NB4 (cell line): ENCODE measurements around the gene ZNF629.
"Not testable (repeated sequence)": the region's sequence is repeated elsewhere in the genome, so short reads cannot be mapped to it uniquely, and the experiment has no call there.

ENCODE experiments used
- DNase-seq: peaks from one replicate; pipeline ENCODE4 v3.0.0; 2010; ENCODE audit warnings: low read depth
- H3K4me3 ChIP-seq: one replicate; pipeline ENCODE4 v1.5.1; 2011; ENCODE audit warnings: mild to moderate bottlenecking, low read depth, low read length, moderate library complexity
- MAX ChIP-seq: IDR thresholded peaks from 2 replicates; pipeline ENCODE4 v1.6.1; 2011; ENCODE audit warnings: low read depth, low read length
- MYC ChIP-seq: IDR thresholded peaks from 2 replicates; pipeline ENCODE4 v1.6.1; 2011; ENCODE audit warnings: low read depth, low read length
- POLR2A ChIP-seq: IDR thresholded peaks from 2 replicates; pipeline ENCODE4 v1.6.1; 2011; ENCODE audit warnings: mild to moderate bottlenecking; ENCODE audit not compliant: insufficient read length; ENCODE audit errors: extremely low read depth
- TF ChIP-seq, protein P1 (sequence below): IDR thresholded peaks from one replicate; pipeline ENCODE4 v1.5.1; 2012; ENCODE audit warnings: low read depth, low read length

The ZNF629 gene

GRCh38 chr16:30786936-30787612, at the start of gene ZNF629:
Gene ZNF629 (minus strand): TSS chr16:30787205. CDS start chr16:30784482, 2,723 bp downstream.
- H3K4me3 ChIP-seq = peak within 1 kb of the TSS; percentile 74
- TF ChIP-seq MAX = 0 out of 2 replicates have a peak, but pooled peaks have one; percentile 5
- TF ChIP-seq, protein P1, sequence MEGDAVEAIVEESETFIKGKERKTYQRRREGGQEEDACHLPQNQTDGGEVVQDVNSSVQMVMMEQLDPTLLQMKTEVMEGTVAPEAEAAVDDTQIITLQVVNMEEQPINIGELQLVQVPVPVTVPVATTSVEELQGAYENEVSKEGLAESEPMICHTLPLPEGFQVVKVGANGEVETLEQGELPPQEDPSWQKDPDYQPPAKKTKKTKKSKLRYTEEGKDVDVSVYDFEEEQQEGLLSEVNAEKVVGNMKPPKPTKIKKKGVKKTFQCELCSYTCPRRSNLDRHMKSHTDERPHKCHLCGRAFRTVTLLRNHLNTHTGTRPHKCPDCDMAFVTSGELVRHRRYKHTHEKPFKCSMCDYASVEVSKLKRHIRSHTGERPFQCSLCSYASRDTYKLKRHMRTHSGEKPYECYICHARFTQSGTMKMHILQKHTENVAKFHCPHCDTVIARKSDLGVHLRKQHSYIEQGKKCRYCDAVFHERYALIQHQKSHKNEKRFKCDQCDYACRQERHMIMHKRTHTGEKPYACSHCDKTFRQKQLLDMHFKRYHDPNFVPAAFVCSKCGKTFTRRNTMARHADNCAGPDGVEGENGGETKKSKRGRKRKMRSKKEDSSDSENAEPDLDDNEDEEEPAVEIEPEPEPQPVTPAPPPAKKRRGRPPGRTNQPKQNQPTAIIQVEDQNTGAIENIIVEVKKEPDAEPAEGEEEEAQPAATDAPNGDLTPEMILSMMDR = no peak
- peak; percentile 61 for DNase-seq

- DNase-seq = no peak
- no peak overlapping the region for H3K4me3 ChIP-seq
- TF ChIP-seq, protein P1 = no peak
- TF ChIP-seq POLR2A (no peak), MAX (no peak), MYC (no peak)
Measured at GRCh38 chr16:30834130-30834740, 47.2 kb upstream of the ZNF629 start.

GRCh38 chr16:30830072-30830417, 43.0 kb upstream of the ZNF629 start:
- H3K4me3 ChIP-seq = no peak overlapping the region
- no peak for DNase-seq
- TF ChIP-seq MYC (no peak), MAX (no peak), POLR2A (no peak)
- TF ChIP-seq, protein P1 = no peak

DNA sequence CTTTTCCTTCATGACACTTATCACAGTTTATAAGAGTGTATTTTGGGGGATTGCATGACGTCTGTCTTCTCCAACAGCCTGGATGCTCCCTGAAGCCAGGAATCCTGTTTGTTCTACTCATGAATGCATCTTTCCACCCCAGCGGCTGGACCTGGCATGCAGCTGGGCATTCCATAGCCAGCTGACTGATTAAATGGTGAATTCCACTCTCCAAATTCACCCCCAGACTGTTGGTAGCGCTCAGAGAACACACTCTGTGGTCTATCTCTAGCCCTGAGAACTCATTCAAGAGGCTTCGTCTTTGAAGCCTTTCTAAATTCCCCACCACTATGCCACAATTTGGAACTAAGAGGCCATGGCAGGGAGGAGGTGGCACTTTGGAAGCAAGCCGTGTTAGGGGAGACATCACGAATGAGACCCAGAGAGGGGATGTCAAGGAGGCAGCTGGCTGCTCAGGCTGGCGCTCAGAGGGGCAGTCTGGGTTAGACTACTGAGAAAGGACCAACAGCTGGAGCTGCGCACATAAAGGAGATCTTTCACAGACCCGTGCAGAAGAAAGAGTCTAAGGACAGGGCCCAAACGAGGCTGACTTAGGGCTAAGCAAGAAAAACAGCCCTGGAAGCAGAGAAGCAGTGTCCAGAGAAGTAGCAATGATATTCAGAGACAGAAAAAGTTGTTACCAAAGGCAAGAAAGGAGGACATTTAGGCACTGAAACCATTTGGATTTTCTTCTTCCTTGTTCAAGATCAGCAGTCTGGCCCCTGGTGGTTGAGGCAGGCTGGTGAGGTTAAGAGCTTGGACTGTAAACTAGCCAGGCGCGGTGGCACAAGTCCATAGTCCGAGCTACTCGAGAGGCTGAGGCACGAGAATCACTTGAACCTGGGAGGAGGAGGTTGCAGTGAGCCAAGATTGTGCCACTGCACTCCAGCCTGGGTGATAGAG, 42.4 kb upstream of the ZNF629 start:
- H3K4me3 ChIP-seq = no peak overlapping the region
- TF ChIP-seq, protein P1 = no peak
- TF ChIP-seq POLR2A = no peak
- no peak for TF ChIP-seq MYC
- TF ChIP-seq MAX = no peak
- DNase-seq = no peak

GRCh38 chr16:30821891-30822290, 34.9 kb upstream of the ZNF629 start:
- H3K4me3 ChIP-seq = no peak overlapping the region
- no peak for TF ChIP-seq MAX
- TF ChIP-seq POLR2A = no peak
- TF ChIP-seq, protein P1 = no peak
- DNase-seq = no peak

DNA sequence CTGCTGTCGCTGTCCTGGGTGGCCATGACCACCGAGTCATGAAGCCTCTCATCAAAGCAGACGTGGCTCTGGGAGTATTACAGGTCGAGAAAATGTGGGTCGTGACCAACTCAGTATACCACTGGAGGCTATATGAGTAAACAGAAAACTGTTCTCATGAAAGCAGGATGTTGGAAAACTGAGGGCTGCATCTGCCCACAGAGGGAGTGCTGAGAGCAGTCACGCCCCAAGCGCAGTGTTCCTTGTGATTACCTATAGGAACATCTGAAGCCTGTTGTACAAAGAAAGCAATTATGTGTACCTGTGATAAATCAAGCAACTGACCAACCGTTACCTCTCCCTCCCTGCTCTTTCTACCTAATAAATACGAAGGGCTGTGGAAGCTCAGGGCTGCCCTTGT, 34.4 kb upstream of the ZNF629 start:
- not testable (repeated sequence) for DNase-seq, H3K4me3 ChIP-seq
